HepG2 (cell line): ENCODE measurements around the gene AGBL2. TPM values are rescaled to one million over a fixed set of nuclear protein-coding genes. Genes with fewer than 3 reads are reported as not detected.

Experiments
- ATF7-NPFF ChIP-seq: sonication (generic); formaldehyde crosslinking; IDR thresholded peaks from 2 replicates; pipeline ENCODE4 v1.8.1; 2023; ENCODE audit warnings: mild to moderate bottlenecking, low read depth, missing genetic modification reagents, moderate library complexity
- HNRNPL ChIP-seq: fragments of 200-400 bp; formaldehyde crosslinking; IDR thresholded peaks from 2 replicates; pipeline ENCODE4 v1.6.1; 2017; ENCODE audit warnings: mild to moderate bottlenecking, low read depth, low read length
- KDM1A ChIP-seq: IDR thresholded peaks from 2 replicates; pipeline ENCODE4 v1.6.1; 2016; ENCODE audit warnings: missing compliant biosample characterization
- LCORL ChIP-seq, 2 experiments: fragments of 450-650 bp in 1 of 2; sonication (generic) in 1 of 2; formaldehyde crosslinking in 1 of 2; IDR thresholded peaks; 2 replicates each; pipeline versions ENCODE4 v1.5.0 to v1.6.1; 2017 to 2020; ENCODE audit warnings: antibody characterized with exemption in 1 of 2, missing genetic modification reagents in 1 of 2
- XBP1 ChIP-seq: sonication (generic); formaldehyde crosslinking; IDR thresholded peaks from 2 replicates; pipeline ENCODE4 v1.5.0; 2020; ENCODE audit warnings: missing genetic modification reagents
- YEATS4 ChIP-seq: sonication (generic); formaldehyde crosslinking; IDR thresholded peaks from 2 replicates; pipeline ENCODE4 v1.4.0; 2020; ENCODE audit warnings: missing genetic modification reagents, borderline replicate concordance
- ZFP36L2 ChIP-seq: sonication (generic); formaldehyde crosslinking; IDR thresholded peaks from 2 replicates; pipeline ENCODE4 v1.4.0; 2020; ENCODE audit warnings: missing genetic modification reagents
- ZNF121 ChIP-seq: sonication (generic); formaldehyde crosslinking; IDR thresholded peaks from 2 replicates; pipeline ENCODE4 v1.5.0; 2020; ENCODE audit warnings: mild to moderate bottlenecking, missing genetic modification reagents
- ZNF367 ChIP-seq: sonication (generic); formaldehyde crosslinking; IDR thresholded peaks from 2 replicates; pipeline ENCODE4 v1.4.0; 2020; ENCODE audit warnings: missing genetic modification reagents, borderline replicate concordance
- ZNF382 ChIP-seq: sonication (generic); formaldehyde crosslinking; IDR thresholded peaks from 2 replicates; pipeline ENCODE4 v1.5.0; 2020; ENCODE audit warnings: missing genetic modification reagents, mild to moderate bottlenecking, borderline replicate concordance
- ZNF550 ChIP-seq: sonication (generic); formaldehyde crosslinking; IDR thresholded peaks from 2 replicates; pipeline ENCODE4 v1.4.0; 2020; ENCODE audit warnings: mild to moderate bottlenecking, missing genetic modification reagents, borderline replicate concordance
- ZNF713 ChIP-seq: sonication (generic); formaldehyde crosslinking; IDR thresholded peaks from 2 replicates; pipeline ENCODE4 v1.4.0; 2020; ENCODE audit warnings: mild to moderate bottlenecking, missing genetic modification reagents
- ZNF850 ChIP-seq: sonication (generic); formaldehyde crosslinking; conservative IDR thresholded peaks from 2 replicates; pipeline ENCODE4 v1.9.0; 2021; ENCODE audit warnings: mild to moderate bottlenecking, missing genetic modification reagents
- ZSCAN20 ChIP-seq: sonication (generic); formaldehyde crosslinking; IDR thresholded peaks from 2 replicates; pipeline ENCODE4 v1.4.0; 2020; ENCODE audit warnings: missing genetic modification reagents, mild to moderate bottlenecking, borderline replicate concordance
- ZSCAN29 ChIP-seq: sonication (generic); formaldehyde crosslinking; conservative IDR thresholded peaks from 2 replicates; pipeline ENCODE4 v1.4.0; 2020; ENCODE audit warnings: mild to moderate bottlenecking, missing genetic modification reagents
- polyA plus RNA-seq, 8 experiments: library from polyadenylated mRNA; depleted of rRNA in 3 of 8; stranded (reverse) in 7 of 8; unstranded in 1 of 8; fragments of >200 nt; fragmentation: Illumina TruSeq in 4 of 8; extraction: Trizol in 4 of 8; gene quantifications; 2 replicates each; pipeline versions ENCODE4 v1.2.1 to v1.2.3, GENCODE V29; 2011 to 2016; ENCODE audit warnings: low read depth in 4 of 8, missing spikeins in 1 of 8, mixed read lengths in 1 of 8; ENCODE audit not compliant: insufficient read depth in 1 of 8
- total RNA-seq, 5 experiments: library from RNA; depleted of rRNA; stranded (reverse); fragments of >200 nt; fragmentation: Illumina TruSeq; extraction: Trizol; gene quantifications; 2 replicates each; pipeline ENCODE4 v1.2.3, GENCODE V29; 2016; ENCODE audit warnings: low read depth in 1 of 5
- TF ChIP-seq, protein P1 (sequence below): sonication (generic); formaldehyde crosslinking; IDR thresholded peaks from 2 replicates; pipeline ENCODE4 v1.9.0; 2021; ENCODE audit warnings: missing genetic modification reagents, borderline replicate concordance
- TF ChIP-seq, protein P2 (sequence below): IDR thresholded peaks from 2 replicates; pipeline ENCODE4 v1.6.1; 2016; ENCODE audit warnings: missing compliant biosample characterization, missing genetic modification reagents, borderline replicate concordance
- TF ChIP-seq, protein P3 (sequence below): sonication (generic); formaldehyde crosslinking; IDR thresholded peaks from 2 replicates; pipeline ENCODE4 v1.5.1; 2020; ENCODE audit warnings: missing genetic modification reagents, mild to moderate bottlenecking, borderline replicate concordance
- TF ChIP-seq, protein P4 (sequence below): sonication (generic); formaldehyde crosslinking; IDR thresholded peaks from 2 replicates; pipeline ENCODE4 v1.8.0; 2022; ENCODE audit warnings: missing genetic modification reagents, mild to moderate bottlenecking, borderline replicate concordance
- TF ChIP-seq, protein P5 (sequence below): sonication (generic); formaldehyde crosslinking; IDR thresholded peaks from 2 replicates; pipeline ENCODE4 v1.5.0; 2020; ENCODE audit warnings: missing genetic modification reagents, mild to moderate bottlenecking, borderline replicate concordance

The AGBL2 gene
- total and polyA plus RNA-seq, 2 of the 13 experiments (the other 11 are each of a cell fraction or from before 2014, with no cell fraction given) = 1.6 to 5.7 TPM

DNA sequence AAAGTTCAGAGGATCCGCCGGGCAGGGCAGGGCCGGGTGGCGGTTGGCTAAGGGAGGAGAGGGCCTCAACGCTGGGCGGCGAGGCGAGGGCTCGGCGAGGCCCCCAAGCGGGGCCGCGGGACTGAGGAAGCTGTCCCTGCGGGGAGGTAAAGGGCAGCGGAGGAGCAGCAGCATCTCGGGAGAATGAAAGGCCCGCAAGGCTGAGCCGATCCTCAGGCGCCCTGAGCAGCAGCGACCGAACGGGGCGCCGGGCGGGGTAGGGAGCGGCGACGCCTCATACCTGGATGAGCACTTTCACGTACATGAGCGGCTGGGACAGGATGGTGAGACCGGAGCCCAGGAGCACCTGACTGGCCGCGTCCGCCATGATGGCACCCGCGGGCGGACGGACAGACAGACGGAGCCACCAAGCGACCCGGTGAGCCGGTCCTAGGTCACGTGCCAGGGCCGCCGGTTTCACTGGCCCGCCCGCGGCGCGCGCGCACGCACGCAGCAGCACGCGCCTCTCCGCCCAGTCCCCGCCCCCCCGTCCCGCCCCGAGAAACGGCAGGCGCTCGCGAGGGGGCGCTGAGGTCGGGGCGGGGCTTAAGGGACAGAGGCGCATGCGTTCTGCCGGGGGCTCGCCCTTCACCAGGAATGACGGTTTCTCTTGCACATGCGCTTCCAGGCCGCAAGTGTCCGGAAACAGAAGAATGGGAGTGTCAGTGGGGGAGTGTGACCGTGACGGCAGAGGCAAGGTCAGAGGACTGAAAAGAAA lies 72.9 kb downstream of the AGBL2 start, which contains the start of gene MTCH2 (continued):
- TF ChIP-seq, protein P1, sequence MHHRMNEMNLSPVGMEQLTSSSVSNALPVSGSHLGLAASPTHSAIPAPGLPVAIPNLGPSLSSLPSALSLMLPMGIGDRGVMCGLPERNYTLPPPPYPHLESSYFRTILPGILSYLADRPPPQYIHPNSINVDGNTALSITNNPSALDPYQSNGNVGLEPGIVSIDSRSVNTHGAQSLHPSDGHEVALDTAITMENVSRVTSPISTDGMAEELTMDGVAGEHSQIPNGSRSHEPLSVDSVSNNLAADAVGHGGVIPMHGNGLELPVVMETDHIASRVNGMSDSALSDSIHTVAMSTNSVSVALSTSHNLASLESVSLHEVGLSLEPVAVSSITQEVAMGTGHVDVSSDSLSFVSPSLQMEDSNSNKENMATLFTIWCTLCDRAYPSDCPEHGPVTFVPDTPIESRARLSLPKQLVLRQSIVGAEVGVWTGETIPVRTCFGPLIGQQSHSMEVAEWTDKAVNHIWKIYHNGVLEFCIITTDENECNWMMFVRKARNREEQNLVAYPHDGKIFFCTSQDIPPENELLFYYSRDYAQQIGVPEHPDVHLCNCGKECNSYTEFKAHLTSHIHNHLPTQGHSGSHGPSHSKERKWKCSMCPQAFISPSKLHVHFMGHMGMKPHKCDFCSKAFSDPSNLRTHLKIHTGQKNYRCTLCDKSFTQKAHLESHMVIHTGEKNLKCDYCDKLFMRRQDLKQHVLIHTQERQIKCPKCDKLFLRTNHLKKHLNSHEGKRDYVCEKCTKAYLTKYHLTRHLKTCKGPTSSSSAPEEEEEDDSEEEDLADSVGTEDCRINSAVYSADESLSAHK (CRISPR knock-in tag) = no peak
- TF ChIP-seq HNRNPL = no peak
- no peak for TF ChIP-seq XBP1
- peak; percentile 96; the same call in 1 of the 2 replicates for TF ChIP-seq ATF7-NPFF (CRISPR knock-in tag)
- TF ChIP-seq ZNF550 = no peak
- TF ChIP-seq ZNF121 (CRISPR knock-in tag) = peak; percentile 70
- no peak for TF ChIP-seq ZNF382 (CRISPR knock-in tag)
- peak; percentile 67; the same call in 1 of the 2 replicates for TF ChIP-seq ZFP36L2 (CRISPR knock-in tag)
- TF ChIP-seq ZNF713 (CRISPR knock-in tag) = peak; percentile 60; the same call in 1 of the 2 replicates
- TF ChIP-seq ZNF367 = peak; percentile 91
- 0 out of 2 replicates have a peak, but pooled peaks have one; percentile 52 for TF ChIP-seq ZSCAN20
- TF ChIP-seq, protein P2, sequence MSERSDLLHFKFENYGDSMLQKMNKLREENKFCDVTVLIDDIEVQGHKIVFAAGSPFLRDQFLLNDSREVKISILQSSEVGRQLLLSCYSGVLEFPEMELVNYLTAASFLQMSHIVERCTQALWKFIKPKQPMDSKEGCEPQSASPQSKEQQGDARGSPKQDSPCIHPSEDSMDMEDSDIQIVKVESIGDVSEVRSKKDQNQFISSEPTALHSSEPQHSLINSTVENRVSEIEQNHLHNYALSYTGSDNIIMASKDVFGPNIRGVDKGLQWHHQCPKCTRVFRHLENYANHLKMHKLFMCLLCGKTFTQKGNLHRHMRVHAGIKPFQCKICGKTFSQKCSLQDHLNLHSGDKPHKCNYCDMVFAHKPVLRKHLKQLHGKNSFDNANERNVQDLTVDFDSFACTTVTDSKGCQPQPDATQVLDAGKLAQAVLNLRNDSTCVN = no peak; the same call in 1 of the 2 replicates
- TF ChIP-seq ZNF850 (CRISPR knock-in tag) = no peak
- no peak for TF ChIP-seq KDM1A (CRISPR knock-in tag)
- TF ChIP-seq YEATS4 (CRISPR knock-in tag) = peak; percentile 90
- TF ChIP-seq, protein P3, sequence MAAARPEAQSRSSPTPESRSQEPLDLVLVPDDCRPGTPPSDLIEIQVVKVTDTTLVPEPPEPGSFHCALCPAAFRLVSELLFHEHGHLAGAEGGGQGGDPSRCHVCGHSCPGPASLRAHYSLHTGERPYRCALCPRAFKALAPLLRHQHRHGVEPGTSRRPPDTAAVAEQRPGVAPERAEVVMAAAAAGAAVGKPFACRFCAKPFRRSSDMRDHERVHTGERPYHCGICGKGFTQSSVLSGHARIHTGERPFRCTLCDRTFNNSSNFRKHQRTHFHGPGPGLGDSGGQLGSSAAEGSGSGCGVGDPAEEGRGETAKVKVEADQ = no peak
- TF ChIP-seq, protein P4, sequence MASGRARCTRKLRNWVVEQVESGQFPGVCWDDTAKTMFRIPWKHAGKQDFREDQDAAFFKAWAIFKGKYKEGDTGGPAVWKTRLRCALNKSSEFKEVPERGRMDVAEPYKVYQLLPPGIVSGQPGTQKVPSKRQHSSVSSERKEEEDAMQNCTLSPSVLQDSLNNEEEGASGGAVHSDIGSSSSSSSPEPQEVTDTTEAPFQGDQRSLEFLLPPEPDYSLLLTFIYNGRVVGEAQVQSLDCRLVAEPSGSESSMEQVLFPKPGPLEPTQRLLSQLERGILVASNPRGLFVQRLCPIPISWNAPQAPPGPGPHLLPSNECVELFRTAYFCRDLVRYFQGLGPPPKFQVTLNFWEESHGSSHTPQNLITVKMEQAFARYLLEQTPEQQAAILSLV (CRISPR knock-in tag) = peak; percentile 80; the same call in 1 of the 2 replicates
- TF ChIP-seq, protein P5, sequence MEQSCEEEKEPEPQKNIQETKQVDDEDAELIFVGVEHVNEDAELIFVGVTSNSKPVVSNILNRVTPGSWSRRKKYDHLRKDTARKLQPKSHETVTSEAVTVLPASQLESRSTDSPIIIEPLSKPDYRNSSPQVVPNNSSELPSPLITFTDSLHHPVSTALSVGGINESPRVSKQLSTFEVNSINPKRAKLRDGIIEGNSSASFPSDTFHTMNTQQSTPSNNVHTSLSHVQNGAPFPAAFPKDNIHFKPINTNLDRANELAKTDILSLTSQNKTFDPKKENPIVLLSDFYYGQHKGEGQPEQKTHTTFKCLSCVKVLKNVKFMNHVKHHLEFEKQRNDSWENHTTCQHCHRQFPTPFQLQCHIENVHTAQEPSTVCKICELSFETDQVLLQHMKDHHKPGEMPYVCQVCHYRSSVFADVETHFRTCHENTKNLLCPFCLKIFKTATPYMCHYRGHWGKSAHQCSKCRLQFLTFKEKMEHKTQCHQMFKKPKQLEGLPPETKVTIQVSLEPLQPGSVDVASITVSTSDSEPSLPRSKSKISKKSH (CRISPR knock-in tag) = no peak; the same call in 1 of the 2 replicates
- TF ChIP-seq ZSCAN29 (CRISPR knock-in tag) = no peak
- no peak for TF ChIP-seq LCORL (IDR thresholded peaks at IDR 0.05)
- TF ChIP-seq LCORL (CRISPR knock-in tag; IDR thresholded peaks at IDR 0.05) = peak; percentile 70
